Body of pancreas (tissue), 4 donors: ENCODE results near the gene FGD5.

Experiments used
- POLR2A ChIP-seq, 3 donors: fragments of 450-650 bp; IDR thresholded peaks; one replicate each; pipeline ENCODE4 v1.6.1; 2016; ENCODE audit warnings: antibody characterized with exemption in 3 of 3, mild to moderate bottlenecking in 2 of 3
- TF ChIP-seq, protein P1 (sequence below), 7 experiments: fragments of 450-650 bp in 4 of 7; fragments of 200-600 bp in 3 of 7; sonication (generic) in 3 of 7; IDR thresholded peaks; one replicate each; pipeline ENCODE4 v1.5.1; 2016 to 2019; ENCODE audit warnings: antibody characterized with exemption in 7 of 7

DNA sequence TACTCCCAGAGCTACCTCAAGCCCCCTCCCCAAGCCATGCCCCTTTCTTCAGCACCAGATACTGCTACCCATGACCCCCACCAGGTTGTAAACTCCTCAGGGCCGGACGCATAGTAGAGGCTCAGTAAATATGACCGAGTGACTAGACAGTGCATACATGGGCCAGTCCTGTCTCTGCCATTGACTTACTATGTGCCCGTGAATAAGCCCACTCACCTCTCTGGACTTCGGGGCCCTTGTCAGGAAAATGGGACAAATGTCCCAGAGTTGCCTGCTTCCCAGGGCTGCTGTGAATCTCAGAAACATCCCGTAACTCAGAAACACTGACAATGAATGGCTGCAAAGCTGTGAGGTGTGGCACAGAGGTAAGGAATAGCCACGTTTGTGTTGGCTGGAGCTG lies 48.2 kb upstream of the FGD5 start:
- TF ChIP-seq, protein P1, sequence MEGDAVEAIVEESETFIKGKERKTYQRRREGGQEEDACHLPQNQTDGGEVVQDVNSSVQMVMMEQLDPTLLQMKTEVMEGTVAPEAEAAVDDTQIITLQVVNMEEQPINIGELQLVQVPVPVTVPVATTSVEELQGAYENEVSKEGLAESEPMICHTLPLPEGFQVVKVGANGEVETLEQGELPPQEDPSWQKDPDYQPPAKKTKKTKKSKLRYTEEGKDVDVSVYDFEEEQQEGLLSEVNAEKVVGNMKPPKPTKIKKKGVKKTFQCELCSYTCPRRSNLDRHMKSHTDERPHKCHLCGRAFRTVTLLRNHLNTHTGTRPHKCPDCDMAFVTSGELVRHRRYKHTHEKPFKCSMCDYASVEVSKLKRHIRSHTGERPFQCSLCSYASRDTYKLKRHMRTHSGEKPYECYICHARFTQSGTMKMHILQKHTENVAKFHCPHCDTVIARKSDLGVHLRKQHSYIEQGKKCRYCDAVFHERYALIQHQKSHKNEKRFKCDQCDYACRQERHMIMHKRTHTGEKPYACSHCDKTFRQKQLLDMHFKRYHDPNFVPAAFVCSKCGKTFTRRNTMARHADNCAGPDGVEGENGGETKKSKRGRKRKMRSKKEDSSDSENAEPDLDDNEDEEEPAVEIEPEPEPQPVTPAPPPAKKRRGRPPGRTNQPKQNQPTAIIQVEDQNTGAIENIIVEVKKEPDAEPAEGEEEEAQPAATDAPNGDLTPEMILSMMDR (IDR thresholded peaks at IDR 0.05), result no peak
- TF ChIP-seq POLR2A (IDR thresholded peaks at IDR 0.05), result no peak
